ENCODE results near the gene PTGDR2. TPM values are rescaled to one million over a fixed set of nuclear protein-coding genes. Genes with fewer than 3 reads are reported as not detected.
A peak's percentile ranks its signal among the peaks of the same experiment; 100 is the strongest.

Gene PTGDR2
- total and polyA plus RNA-seq, 9 of the 15 experiments (the other 6 are each of a cell fraction or from before 2014, with no cell fraction given): 0.51 to 2.6 (median 1.6) TPM

DNA sequence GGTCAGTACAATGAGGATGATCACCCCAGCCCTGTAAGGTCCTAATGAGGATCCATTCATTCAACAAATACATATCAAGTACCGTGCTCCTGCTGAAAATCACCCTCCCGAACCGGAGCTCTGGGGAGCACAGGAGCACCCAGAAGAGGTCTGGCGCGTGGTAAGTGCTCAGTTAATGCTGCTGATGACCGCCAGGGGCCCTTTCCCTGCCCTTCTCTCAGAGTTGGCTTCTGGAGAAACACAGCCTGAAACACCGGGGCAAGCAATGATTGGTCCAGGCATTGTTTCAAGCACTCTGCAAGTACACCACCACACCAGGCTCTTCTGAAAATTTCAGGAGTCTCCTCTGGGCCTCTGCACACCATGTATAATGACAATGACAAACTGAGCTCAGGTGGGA, 17.6 kb downstream of the PTGDR2 start (continued):
- no peak for TF ChIP-seq EP400 (IDR thresholded peaks at IDR 0.05)
- TF ChIP-seq, protein P1, sequence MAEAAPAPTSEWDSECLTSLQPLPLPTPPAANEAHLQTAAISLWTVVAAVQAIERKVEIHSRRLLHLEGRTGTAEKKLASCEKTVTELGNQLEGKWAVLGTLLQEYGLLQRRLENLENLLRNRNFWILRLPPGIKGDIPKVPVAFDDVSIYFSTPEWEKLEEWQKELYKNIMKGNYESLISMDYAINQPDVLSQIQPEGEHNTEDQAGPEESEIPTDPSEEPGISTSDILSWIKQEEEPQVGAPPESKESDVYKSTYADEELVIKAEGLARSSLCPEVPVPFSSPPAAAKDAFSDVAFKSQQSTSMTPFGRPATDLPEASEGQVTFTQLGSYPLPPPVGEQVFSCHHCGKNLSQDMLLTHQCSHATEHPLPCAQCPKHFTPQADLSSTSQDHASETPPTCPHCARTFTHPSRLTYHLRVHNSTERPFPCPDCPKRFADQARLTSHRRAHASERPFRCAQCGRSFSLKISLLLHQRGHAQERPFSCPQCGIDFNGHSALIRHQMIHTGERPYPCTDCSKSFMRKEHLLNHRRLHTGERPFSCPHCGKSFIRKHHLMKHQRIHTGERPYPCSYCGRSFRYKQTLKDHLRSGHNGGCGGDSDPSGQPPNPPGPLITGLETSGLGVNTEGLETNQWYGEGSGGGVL (CRISPR knock-in tag; IDR thresholded peaks at IDR 0.05): no peak
- TF ChIP-seq CREBBP (IDR thresholded peaks at IDR 0.05; ENCODE audit: low read depth, low read length): no peak
- TF ChIP-seq, protein P2, sequence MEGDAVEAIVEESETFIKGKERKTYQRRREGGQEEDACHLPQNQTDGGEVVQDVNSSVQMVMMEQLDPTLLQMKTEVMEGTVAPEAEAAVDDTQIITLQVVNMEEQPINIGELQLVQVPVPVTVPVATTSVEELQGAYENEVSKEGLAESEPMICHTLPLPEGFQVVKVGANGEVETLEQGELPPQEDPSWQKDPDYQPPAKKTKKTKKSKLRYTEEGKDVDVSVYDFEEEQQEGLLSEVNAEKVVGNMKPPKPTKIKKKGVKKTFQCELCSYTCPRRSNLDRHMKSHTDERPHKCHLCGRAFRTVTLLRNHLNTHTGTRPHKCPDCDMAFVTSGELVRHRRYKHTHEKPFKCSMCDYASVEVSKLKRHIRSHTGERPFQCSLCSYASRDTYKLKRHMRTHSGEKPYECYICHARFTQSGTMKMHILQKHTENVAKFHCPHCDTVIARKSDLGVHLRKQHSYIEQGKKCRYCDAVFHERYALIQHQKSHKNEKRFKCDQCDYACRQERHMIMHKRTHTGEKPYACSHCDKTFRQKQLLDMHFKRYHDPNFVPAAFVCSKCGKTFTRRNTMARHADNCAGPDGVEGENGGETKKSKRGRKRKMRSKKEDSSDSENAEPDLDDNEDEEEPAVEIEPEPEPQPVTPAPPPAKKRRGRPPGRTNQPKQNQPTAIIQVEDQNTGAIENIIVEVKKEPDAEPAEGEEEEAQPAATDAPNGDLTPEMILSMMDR (IDR thresholded peaks at IDR 0.05 in 2 of 3, conservative IDR thresholded peaks at IDR 0.05 in 1 of 3; ENCODE audit: insufficient read depth in 2 of 3, low read depth in 1 of 3, low read length in 3 of 3): peak; percentile 67 to 74 (median 72)
- TF ChIP-seq, protein P3, sequence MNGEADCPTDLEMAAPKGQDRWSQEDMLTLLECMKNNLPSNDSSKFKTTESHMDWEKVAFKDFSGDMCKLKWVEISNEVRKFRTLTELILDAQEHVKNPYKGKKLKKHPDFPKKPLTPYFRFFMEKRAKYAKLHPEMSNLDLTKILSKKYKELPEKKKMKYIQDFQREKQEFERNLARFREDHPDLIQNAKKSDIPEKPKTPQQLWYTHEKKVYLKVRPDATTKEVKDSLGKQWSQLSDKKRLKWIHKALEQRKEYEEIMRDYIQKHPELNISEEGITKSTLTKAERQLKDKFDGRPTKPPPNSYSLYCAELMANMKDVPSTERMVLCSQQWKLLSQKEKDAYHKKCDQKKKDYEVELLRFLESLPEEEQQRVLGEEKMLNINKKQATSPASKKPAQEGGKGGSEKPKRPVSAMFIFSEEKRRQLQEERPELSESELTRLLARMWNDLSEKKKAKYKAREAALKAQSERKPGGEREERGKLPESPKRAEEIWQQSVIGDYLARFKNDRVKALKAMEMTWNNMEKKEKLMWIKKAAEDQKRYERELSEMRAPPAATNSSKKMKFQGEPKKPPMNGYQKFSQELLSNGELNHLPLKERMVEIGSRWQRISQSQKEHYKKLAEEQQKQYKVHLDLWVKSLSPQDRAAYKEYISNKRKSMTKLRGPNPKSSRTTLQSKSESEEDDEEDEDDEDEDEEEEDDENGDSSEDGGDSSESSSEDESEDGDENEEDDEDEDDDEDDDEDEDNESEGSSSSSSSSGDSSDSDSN (IDR thresholded peaks at IDR 0.05; ENCODE audit: borderline replicate concordance in 1 of 2, low read depth in 2 of 2, low read length in 2 of 2): 0 out of 4 replicates have a peak, but pooled peaks of 1 of the 2 experiments have one; percentile 23
- no peak for TF ChIP-seq BACH1 (tag; IDR thresholded peaks at IDR 0.05)
- TF ChIP-seq MYC (IDR thresholded peaks at IDR 0.05; ENCODE audit: low read depth, low read length): no peak
- no peak for TF ChIP-seq MYC (CRISPR knock-in tag; IDR thresholded peaks at IDR 0.05; ENCODE audit: borderline replicate concordance, low read depth)
- no peak for TF ChIP-seq TCF7 (IDR thresholded peaks at IDR 0.05; ENCODE audit: borderline replicate concordance)
- TF ChIP-seq ZNF133 (CRISPR knock-in tag; IDR thresholded peaks at IDR 0.05): no peak
- TF ChIP-seq SMC3 (conservative IDR thresholded peaks at IDR 0.05; ENCODE audit: insufficient read depth, low read depth, low read length): peak; percentile 32; the same call in 1 of the 2 replicates
- TF ChIP-seq, protein P4, sequence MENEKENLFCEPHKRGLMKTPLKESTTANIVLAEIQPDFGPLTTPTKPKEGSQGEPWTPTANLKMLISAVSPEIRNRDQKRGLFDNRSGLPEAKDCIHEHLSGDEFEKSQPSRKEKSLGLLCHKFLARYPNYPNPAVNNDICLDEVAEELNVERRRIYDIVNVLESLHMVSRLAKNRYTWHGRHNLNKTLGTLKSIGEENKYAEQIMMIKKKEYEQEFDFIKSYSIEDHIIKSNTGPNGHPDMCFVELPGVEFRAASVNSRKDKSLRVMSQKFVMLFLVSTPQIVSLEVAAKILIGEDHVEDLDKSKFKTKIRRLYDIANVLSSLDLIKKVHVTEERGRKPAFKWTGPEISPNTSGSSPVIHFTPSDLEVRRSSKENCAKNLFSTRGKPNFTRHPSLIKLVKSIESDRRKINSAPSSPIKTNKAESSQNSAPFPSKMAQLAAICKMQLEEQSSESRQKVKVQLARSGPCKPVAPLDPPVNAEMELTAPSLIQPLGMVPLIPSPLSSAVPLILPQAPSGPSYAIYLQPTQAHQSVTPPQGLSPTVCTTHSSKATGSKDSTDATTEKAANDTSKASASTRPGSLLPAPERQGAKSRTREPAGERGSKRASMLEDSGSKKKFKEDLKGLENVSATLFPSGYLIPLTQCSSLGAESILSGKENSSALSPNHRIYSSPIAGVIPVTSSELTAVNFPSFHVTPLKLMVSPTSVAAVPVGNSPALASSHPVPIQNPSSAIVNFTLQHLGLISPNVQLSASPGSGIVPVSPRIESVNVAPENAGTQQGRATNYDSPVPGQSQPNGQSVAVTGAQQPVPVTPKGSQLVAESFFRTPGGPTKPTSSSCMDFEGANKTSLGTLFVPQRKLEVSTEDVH (IDR thresholded peaks at IDR 0.05; ENCODE audit: low read depth, partially characterized antibody): no peak
- no peak for TF ChIP-seq ZNF695 (CRISPR knock-in tag; IDR thresholded peaks at IDR 0.05)
- TF ChIP-seq TAF15 (IDR thresholded peaks at IDR 0.05; ENCODE audit: low read depth, low read length): no peak
- no peak for TF ChIP-seq CHD4 (IDR thresholded peaks at IDR 0.05; ENCODE audit: insufficient read depth, insufficient replicate concordance, low read depth, low read length, poor library complexity, severe bottlenecking)
- TF ChIP-seq, protein P5, sequence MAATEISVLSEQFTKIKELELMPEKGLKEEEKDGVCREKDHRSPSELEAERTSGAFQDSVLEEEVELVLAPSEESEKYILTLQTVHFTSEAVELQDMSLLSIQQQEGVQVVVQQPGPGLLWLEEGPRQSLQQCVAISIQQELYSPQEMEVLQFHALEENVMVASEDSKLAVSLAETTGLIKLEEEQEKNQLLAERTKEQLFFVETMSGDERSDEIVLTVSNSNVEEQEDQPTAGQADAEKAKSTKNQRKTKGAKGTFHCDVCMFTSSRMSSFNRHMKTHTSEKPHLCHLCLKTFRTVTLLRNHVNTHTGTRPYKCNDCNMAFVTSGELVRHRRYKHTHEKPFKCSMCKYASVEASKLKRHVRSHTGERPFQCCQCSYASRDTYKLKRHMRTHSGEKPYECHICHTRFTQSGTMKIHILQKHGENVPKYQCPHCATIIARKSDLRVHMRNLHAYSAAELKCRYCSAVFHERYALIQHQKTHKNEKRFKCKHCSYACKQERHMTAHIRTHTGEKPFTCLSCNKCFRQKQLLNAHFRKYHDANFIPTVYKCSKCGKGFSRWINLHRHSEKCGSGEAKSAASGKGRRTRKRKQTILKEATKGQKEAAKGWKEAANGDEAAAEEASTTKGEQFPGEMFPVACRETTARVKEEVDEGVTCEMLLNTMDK (IDR thresholded peaks at IDR 0.05; ENCODE audit: borderline replicate concordance, insufficient read depth, low read depth, low read length, poor library complexity, severe bottlenecking): peak; percentile 43

Data from K562 (cell line).